HCT116 (cell line): ENCODE measurements around the gene IGLL1. TPM values are rescaled to one million over a fixed set of nuclear protein-coding genes. Genes with fewer than 3 reads are reported as not detected.
"Not testable (repeated sequence)": the region's sequence is repeated elsewhere in the genome, so short reads cannot be mapped to it uniquely, and the experiment has no call there.

Source experiments
- ATAC-seq: fragments of 200-7000 bp; cut with Tn5 transposase; 2 replicates; pipeline ENCODE4 v1.9.1; 2020; ENCODE audit warnings: mild to moderate bottlenecking, moderate library complexity
- BruUV-seq: library from RNA; stranded (reverse); fragments of 400-500 nt; replicated peaks from 2 replicates; lab custom pipeline; 2021; lab: Mats Ljungman, UMichigan
- CTCF ChIA-PET: fragments of 300-600 bp; sonication (Branson Sonifier 250); formaldehyde crosslinking; loops from one replicate; lab custom pipeline; 2021; ENCODE audit warnings: antibody characterized with exemption; lab: Charles Lee
- POLR2A ChIA-PET: fragments of 300-600, 350-600 bp; sonication (Branson Sonifier 250); formaldehyde crosslinking; loops from one replicate; lab custom pipeline; 2021; ENCODE audit warnings: antibody characterized with exemption; lab: Charles Lee
- RAD21 ChIA-PET, 2 experiments: fragments of 300-600 bp; sonication (Branson Sonifier 250); formaldehyde crosslinking; loops; one replicate each; lab custom pipeline; 2023; ENCODE audit warnings: low total read pairs in 2 of 2; ENCODE audit not compliant: uncharacterized antibody in 2 of 2, unreplicated experiment in 2 of 2, low non-redundant PET in 1 of 2; lab: Charles Lee
- DNase-seq: peaks from one replicate; pipeline ENCODE4 v3.0.0-alpha.2; 2010; ENCODE audit warnings: low read depth, low spot score
- H2AFZ ChIP-seq: fragments of 200-600 bp; shearing (Covaris generic), sonication (generic); 2 replicates; pipeline ENCODE4 v1.6.1; 2017; ENCODE audit warnings: low read depth, mixed run types, mixed read lengths, antibody characterized with exemption, low read length; ENCODE audit not compliant: poor library complexity, severe bottlenecking
- H3K27ac ChIP-seq: 2 replicates; pipeline ENCODE4 v1.5.1; 2012; ENCODE audit warnings: low read depth, low read length
- H3K27me3 ChIP-seq: fragments of 200-600 bp; sonication (generic); 2 replicates; pipeline ENCODE4 v1.6.1; 2016; ENCODE audit warnings: mixed run types, low read length, mixed read lengths; ENCODE audit not compliant: insufficient read depth
- H3K36me3 ChIP-seq, 2 experiments: fragments of 200-500 bp in 1 of 2; fragments of 200-600 bp in 1 of 2; sonication (Bioruptor generic) in 1 of 2; sonication (generic) in 1 of 2; 2 replicates each; pipeline versions ENCODE4 v1.5.1 to v1.6.1; 2014 to 2016; ENCODE audit warnings: low read length in 2 of 2, inconsistent platforms in 1 of 2, mixed read lengths in 1 of 2, mixed run types in 1 of 2; ENCODE audit not compliant: insufficient read depth in 2 of 2, control insufficient read depth in 1 of 2
- H3K4me1 ChIP-seq, 2 experiments: fragments of 200-600 bp in 1 of 2; sonication (generic) in 1 of 2; 2 replicates each; pipeline versions ENCODE4 v1.5.1 to v1.6.1; 2012 to 2017; ENCODE audit warnings: low read length in 2 of 2, inconsistent platforms in 1 of 2, mild to moderate bottlenecking in 1 of 2, mixed read lengths in 1 of 2, mixed run types in 1 of 2, moderate library complexity in 1 of 2; ENCODE audit not compliant: insufficient read depth in 2 of 2, control insufficient read depth in 1 of 2
- H3K4me2 ChIP-seq: fragments of 200-600 bp; sonication (generic); 2 replicates; pipeline ENCODE4 v1.6.1; 2017; ENCODE audit warnings: mixed run types, low read length, mixed read lengths
- H3K4me3 ChIP-seq, 2 experiments: fragments of 200-600 bp in 1 of 2; sonication (generic) in 1 of 2; replicated peaks in 1 of 2; 2 replicates each; pipeline ENCODE4 v1.5.1; 2011 to 2016; ENCODE audit warnings: low read length in 2 of 2, control low read depth in 1 of 2, low read depth in 1 of 2, mild to moderate bottlenecking in 1 of 2, mixed read lengths in 1 of 2, mixed run types in 1 of 2
- H3K79me2 ChIP-seq: fragments of 200-600 bp; sonication (generic); 2 replicates; pipeline ENCODE4 v1.6.1; 2017; ENCODE audit warnings: mild to moderate bottlenecking, mixed run types, low read length, moderate library complexity, mixed read lengths; ENCODE audit not compliant: insufficient read depth
- H3K9ac ChIP-seq: fragments of 200-600 bp; sonication (generic); 2 replicates; pipeline ENCODE4 v1.6.1; 2016; ENCODE audit warnings: low read length, mixed read lengths
- H3K9me2 ChIP-seq: fragments of 200-600 bp; sonication (generic), shearing (Covaris generic); 2 replicates; pipeline ENCODE4 v1.6.1; 2017; ENCODE audit warnings: mixed run types, mild to moderate bottlenecking, moderate library complexity; ENCODE audit not compliant: insufficient read depth
- H3K9me3 ChIP-seq, 2 experiments: fragments of 200-500 bp in 1 of 2; fragments of 200-600 bp in 1 of 2; sonication (Bioruptor generic) in 1 of 2; sonication (generic) in 1 of 2; 2 replicates each; pipeline ENCODE4 v1.6.1; 2014 to 2017; ENCODE audit warnings: low read length in 2 of 2, mixed read lengths in 2 of 2, inconsistent platforms in 1 of 2, low read depth in 1 of 2, mild to moderate bottlenecking in 1 of 2, mixed run types in 1 of 2, moderate library complexity in 1 of 2; ENCODE audit not compliant: control insufficient read depth in 1 of 2, insufficient read depth in 1 of 2
- H4K20me1 ChIP-seq: fragments of 200-600 bp; sonication (generic), shearing (Covaris generic); 2 replicates; pipeline ENCODE4 v1.6.1; 2017; ENCODE audit warnings: mixed run types, mild to moderate bottlenecking, moderate library complexity; ENCODE audit not compliant: insufficient read depth
- CBX3 ChIP-seq: IDR thresholded peaks from 2 replicates; pipeline ENCODE4 v1.6.1; 2012; ENCODE audit warnings: low read depth
- CEBPB ChIP-seq: IDR thresholded peaks from 2 replicates; pipeline ENCODE4 v1.6.1; 2012; ENCODE audit warnings: low read depth
- EGR1 ChIP-seq: IDR thresholded peaks from 2 replicates; pipeline ENCODE4 v1.6.1; 2012; ENCODE audit warnings: low read depth
- ELF1 ChIP-seq: IDR thresholded peaks from 2 replicates; pipeline ENCODE4 v1.6.1; 2012; ENCODE audit warnings: low read depth, borderline replicate concordance
- EZH2phosphoT487 ChIP-seq: fragments of 200-600 bp; IDR thresholded peaks from 2 replicates; pipeline ENCODE4 v1.6.1; 2018; ENCODE audit warnings: antibody characterized with exemption, borderline replicate concordance
- JUND ChIP-seq: IDR thresholded peaks from 2 replicates; pipeline ENCODE4 v1.6.1; 2012
- POLR2AphosphoS5 ChIP-seq: IDR thresholded peaks from 2 replicates; pipeline ENCODE4 v1.6.1; 2011; ENCODE audit warnings: mild to moderate bottlenecking, low read depth, low read length, moderate library complexity
- RAD21 ChIP-seq: IDR thresholded peaks from 2 replicates; pipeline ENCODE4 v1.6.1; 2012; ENCODE audit warnings: low read depth, mild to moderate bottlenecking
- SP1 ChIP-seq: IDR thresholded peaks from 2 replicates; pipeline ENCODE4 v1.6.1; 2012; ENCODE audit warnings: low read depth
- intact Hi-C: fragments of 100-400 bp; cut with micrococcal nuclease; formaldehyde crosslinking; loops from 2 replicates; pipeline ENCODE4 v1.10.0; 2022
- total RNA-seq: library from RNA; stranded (reverse); gene quantifications from one replicate; pipeline ENCODE4 v1.2.1, GENCODE V29; 2021; ENCODE audit not compliant: unreplicated experiment
- TF ChIP-seq, protein P1 (sequence below): IDR thresholded peaks from 2 replicates; pipeline ENCODE4 v1.6.1; 2012
- TF ChIP-seq, protein P2 (sequence below): IDR thresholded peaks from 2 replicates; pipeline ENCODE4 v1.6.1; 2012
- TF ChIP-seq, protein P3 (sequence below): IDR thresholded peaks from 2 replicates; pipeline ENCODE4 v1.6.1; 2011; ENCODE audit warnings: mild to moderate bottlenecking, low read length, moderate library complexity; ENCODE audit not compliant: insufficient replicate concordance; ENCODE audit errors: extremely low read depth

IGLL1 gene
- total RNA-seq, 1 experiment from 2014 or later, result not detected

DNA sequence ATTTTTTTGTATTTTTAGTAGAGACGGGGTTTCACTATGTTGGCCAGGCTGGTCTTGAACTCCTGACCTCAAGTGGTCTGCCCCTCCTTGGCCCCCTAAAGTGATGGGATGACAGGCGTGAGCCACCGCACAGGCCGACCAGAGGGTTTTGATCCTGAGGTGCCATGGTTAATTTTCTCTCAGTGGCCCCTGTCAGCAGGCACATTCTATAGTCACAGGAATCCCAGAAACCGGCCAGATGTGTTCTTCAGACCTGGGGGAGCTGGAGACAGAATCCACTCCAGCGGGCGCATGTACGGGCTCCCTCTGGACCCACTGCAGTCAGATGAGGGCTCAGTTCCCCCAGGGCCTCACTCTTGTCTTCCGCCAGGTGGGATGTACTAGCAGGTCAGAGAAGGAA is 17.0 kb downstream of the IGLL1 start:
- TF ChIP-seq ELF1 (no peak), JUND (no peak), EGR1 (no peak), CBX3 (no peak), SP1 (no peak), RAD21 (no peak)
- TF ChIP-seq, protein P1, sequence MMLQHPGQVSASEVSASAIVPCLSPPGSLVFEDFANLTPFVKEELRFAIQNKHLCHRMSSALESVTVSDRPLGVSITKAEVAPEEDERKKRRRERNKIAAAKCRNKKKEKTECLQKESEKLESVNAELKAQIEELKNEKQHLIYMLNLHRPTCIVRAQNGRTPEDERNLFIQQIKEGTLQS, result no peak
- TF ChIP-seq, all 23 proteins: peak for 0
- ChIA-PET RAD21 (no interaction called here), CTCF (no interaction called here), POLR2A (no interaction called here)
- Histone ChIP-seq H3K9me3 (no peaks in the 10 kb centered on the region), H3K27me3 (no peaks in the 10 kb centered on the region), H4K20me1 (no peaks in the 10 kb centered on the region), H3K4me1 (no peaks in the 10 kb centered on the region), H3K9me2 (no peaks in the 10 kb centered on the region), H3K79me2 (no peaks in the 10 kb centered on the region), H3K4me2 (no peak overlapping the region), H2AFZ (no peak overlapping the region), H3K27ac (no peak overlapping the region), H3K36me3 (no peaks in the 10 kb centered on the region), H3K4me3 (no peak overlapping the region), H3K9ac (no peak overlapping the region)
- ATAC-seq (no peak), DNase-seq (no peak)
- intact Hi-C loops, result no loop called here
- no TSS peak for BruUV-seq

DNA sequence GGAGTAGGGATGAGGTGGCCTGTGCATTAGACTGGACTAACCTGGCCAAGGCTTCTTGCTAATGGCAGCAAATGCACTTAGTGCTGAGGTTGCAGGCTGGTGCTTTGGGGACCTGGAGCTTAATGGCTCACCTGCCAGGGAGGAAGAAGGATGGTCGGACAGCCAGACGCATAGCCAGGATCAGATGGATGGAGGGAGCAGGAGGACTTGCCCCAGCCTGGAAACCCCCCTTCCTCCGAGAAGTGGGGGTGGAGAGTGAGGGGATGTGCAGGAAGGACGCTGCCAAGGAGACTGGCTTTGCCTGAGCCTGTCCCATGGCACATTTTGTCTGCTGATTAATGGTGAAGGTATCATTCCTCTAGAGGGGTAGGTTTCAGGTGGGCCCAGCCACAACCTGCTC is 17.9 kb downstream of the IGLL1 start:
- Histone ChIP-seq H3K27ac (no peak overlapping the region), H3K4me3 (no peak overlapping the region), H2AFZ (no peak overlapping the region), H3K27me3 (no peaks in the 10 kb centered on the region)
- POLR2A ChIA-PET, result no interaction called here
- ATAC-seq (no peak), DNase-seq (no peak)
- CTCF ChIA-PET, result no interaction called here
- RAD21 ChIA-PET, result no interaction called here
- TF ChIP-seq EGR1 (no peak), EZH2phosphoT487 (no peak), ELF1 (no peak), CBX3 (no peak), POLR2AphosphoS5 (no peak), CEBPB (no peak)
- TF ChIP-seq, protein P2, sequence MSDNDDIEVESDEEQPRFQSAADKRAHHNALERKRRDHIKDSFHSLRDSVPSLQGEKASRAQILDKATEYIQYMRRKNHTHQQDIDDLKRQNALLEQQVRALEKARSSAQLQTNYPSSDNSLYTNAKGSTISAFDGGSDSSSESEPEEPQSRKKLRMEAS, result no peak
- TF ChIP-seq, protein P3, sequence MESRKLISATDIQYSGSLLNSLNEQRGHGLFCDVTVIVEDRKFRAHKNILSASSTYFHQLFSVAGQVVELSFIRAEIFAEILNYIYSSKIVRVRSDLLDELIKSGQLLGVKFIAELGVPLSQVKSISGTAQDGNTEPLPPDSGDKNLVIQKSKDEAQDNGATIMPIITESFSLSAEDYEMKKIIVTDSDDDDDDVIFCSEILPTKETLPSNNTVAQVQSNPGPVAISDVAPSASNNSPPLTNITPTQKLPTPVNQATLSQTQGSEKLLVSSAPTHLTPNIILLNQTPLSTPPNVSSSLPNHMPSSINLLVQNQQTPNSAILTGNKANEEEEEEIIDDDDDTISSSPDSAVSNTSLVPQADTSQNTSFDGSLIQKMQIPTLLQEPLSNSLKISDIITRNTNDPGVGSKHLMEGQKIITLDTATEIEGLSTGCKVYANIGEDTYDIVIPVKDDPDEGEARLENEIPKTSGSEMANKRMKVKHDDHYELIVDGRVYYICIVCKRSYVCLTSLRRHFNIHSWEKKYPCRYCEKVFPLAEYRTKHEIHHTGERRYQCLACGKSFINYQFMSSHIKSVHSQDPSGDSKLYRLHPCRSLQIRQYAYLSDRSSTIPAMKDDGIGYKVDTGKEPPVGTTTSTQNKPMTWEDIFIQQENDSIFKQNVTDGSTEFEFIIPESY, result no peak
- TF ChIP-seq, all 23 proteins: peak for 0
- BruUV-seq, result no TSS peak
- Histone ChIP-seq H3K9me2 (no peaks in the 10 kb centered on the region), H3K79me2 (no peaks in the 10 kb centered on the region), H3K36me3 (no peaks in the 10 kb centered on the region), H3K4me1 (no peaks in the 10 kb centered on the region), H3K9me3 (no peaks in the 10 kb centered on the region), H4K20me1 (no peaks in the 10 kb centered on the region), H3K4me2 (no peak overlapping the region), H3K9ac (no peak overlapping the region)
- intact Hi-C loops, result no loop called here

DNA sequence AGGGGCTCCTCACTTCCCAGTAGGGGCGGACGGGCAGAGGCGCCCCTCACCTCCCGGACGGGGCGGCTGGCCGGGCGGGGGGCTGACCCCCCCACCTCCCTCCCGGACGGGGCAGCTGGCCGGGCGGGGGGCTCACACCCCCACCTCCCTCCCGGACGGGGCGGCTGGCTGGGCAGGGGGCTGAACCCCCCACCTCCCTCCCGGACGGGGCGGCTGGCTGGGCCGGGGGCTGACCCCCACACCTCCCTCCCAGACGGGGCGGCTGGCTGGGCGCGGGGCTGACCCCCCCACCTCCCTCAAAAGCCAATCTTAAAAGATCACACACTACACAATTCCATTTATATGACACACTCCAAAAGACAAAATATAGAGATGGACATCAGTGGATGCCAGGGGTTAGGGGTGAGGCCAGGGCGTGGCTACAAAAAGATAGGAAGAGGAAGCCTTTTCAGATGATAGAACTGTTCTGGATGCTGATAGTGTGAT is 19.0 kb downstream of the IGLL1 start:
- H3K9me2 ChIP-seq, result not testable (repeated sequence)

More for the DNA sequence above, 19.0 kb downstream of the IGLL1 start:
- H3K4me3 ChIP-seq, ATAC-seq, intact Hi-C loops, H2AFZ ChIP-seq, RAD21 ChIA-PET, CTCF ChIA-PET, BruUV-seq, H3K9me3 ChIP-seq, H3K79me2 ChIP-seq, DNase-seq, H3K27ac ChIP-seq, H4K20me1 ChIP-seq, H3K36me3 ChIP-seq, H3K4me1 ChIP-seq, POLR2A ChIA-PET, H3K4me2 ChIP-seq, H3K9ac ChIP-seq, H3K27me3 ChIP-seq: not testable (repeated sequence)
